Measurements from ENCODE around the gene ARSJ. TPM values are rescaled to one million over a fixed set of nuclear protein-coding genes. Genes with fewer than 3 reads are reported as not detected.
"Not testable (repeated sequence)": the region's sequence is repeated elsewhere in the genome, so short reads cannot be mapped to it uniquely, and the experiment has no call there.

ARSJ gene
- total and polyA plus RNA-seq, 7 donors, result 0.03 to 0.35 (median 0.21) TPM

GRCh38 chr4:114017120-114017917 lies 37.9 kb upstream of the ARSJ start:
- ATAC-seq (no peak), DNase-seq (no peak)
- Histone ChIP-seq H3K4me3 (no peak overlapping the region), H3K27ac (no peak overlapping the region), H3K4me1 (no peaks in the 10 kb centered on the region), H3K27me3 (ENCODE audit: insufficient read depth in 3 of 3, low read length in 2 of 3) (no peaks in the 10 kb centered on the region), H3K36me3 (ENCODE audit: insufficient read depth in 1 of 2, low read depth in 1 of 2) (no peaks in the 10 kb centered on the region), H3K9me3 (no peaks in the 10 kb centered on the region)
- TF ChIP-seq CTCF (IDR thresholded peaks at IDR 0.05), result no peak
- 94 to 96% (median 96%) methylated on average over 4 of the region's 4 CpGs for WGBS, 3 donors
- intact Hi-C loops (cut with DNase I), result no loop called here

- Histone ChIP-seq H3K27ac (no peak overlapping the region), H3K4me3 (no peak overlapping the region), H3K4me1 (no peaks in the 10 kb centered on the region), H3K9me3 (no peaks in the 10 kb centered on the region), H3K27me3 (ENCODE audit: insufficient read depth in 3 of 3, low read length in 2 of 3) (no peaks in the 10 kb centered on the region), H3K36me3 (ENCODE audit: insufficient read depth in 1 of 2, low read depth in 1 of 2) (no peaks in the 10 kb centered on the region)
- intact Hi-C loops (cut with DNase I), result no loop called here
- DNase-seq (no peak), ATAC-seq (no peak)
- 19 to 33% (median 21%) methylated on average over 1 of the region's 1 CpG for WGBS, 3 donors
- no peak for TF ChIP-seq CTCF (IDR thresholded peaks at IDR 0.05)
Observed at GRCh38 chr4:114015444-114015899, 36.0 kb upstream of the ARSJ start.

- DNase-seq; H3K27me3 ChIP-seq (ENCODE audit: insufficient read depth in 3 of 3, low read length in 2 of 3); H3K36me3 ChIP-seq (ENCODE audit: insufficient read depth in 1 of 2, low read depth in 1 of 2); H3K4me3 ChIP-seq; ATAC-seq; H3K27ac ChIP-seq; intact Hi-C loops (cut with DNase I); H3K4me1 ChIP-seq; H3K9me3 ChIP-seq: not testable (repeated sequence)
- 88 to 94% (median 90%) methylated on average over 4 of the region's 4 CpGs for whole genome bisulfite sequencing, 3 donors
Observed at GRCh38 chr4:114013201-114013600, 33.8 kb upstream of the ARSJ start.

GRCh38 chr4:114012749-114013148 lies 33.3 kb upstream of the ARSJ start:
- 82 to 85% (median 84%) methylated on average over 8 of the region's 8 CpGs for WGBS, 3 donors
- ATAC-seq (no peak), DNase-seq (no peak)
- Histone ChIP-seq H3K4me3 (no peak overlapping the region), H3K27me3 (ENCODE audit: insufficient read depth in 3 of 3, low read length in 2 of 3) (no peaks in the 10 kb centered on the region), H3K27ac (no peak overlapping the region), H3K36me3 (ENCODE audit: insufficient read depth in 1 of 2, low read depth in 1 of 2) (no peaks in the 10 kb centered on the region), H3K4me1 (no peaks in the 10 kb centered on the region), H3K9me3 (no peaks in the 10 kb centered on the region)
- intact Hi-C loops (cut with DNase I), result no loop called here
- no peak for TF ChIP-seq CTCF (IDR thresholded peaks at IDR 0.05)

GRCh38 chr4:114005569-114006442 lies 26.4 kb upstream of the ARSJ start:
- no peaks in the 10 kb centered on the region for H3K9me3 ChIP-seq
- WGBS, 3 donors, result 77 to 78% (median 78%) methylated on average over 4 of the region's 4 CpGs
- no peak overlapping the region for H3K27ac ChIP-seq
- H3K4me3 ChIP-seq, result no peak overlapping the region
- H3K4me1 ChIP-seq, result no peaks in the 10 kb centered on the region
- DNase-seq, result no peak
- H3K27me3 ChIP-seq (ENCODE audit: insufficient read depth in 3 of 3, low read length in 2 of 3), result no peaks in the 10 kb centered on the region
- intact Hi-C loops (cut with DNase I), result no loop called here
- TF ChIP-seq CTCF (IDR thresholded peaks at IDR 0.05), result no peak
- no peak for ATAC-seq
- no peaks in the 10 kb centered on the region for H3K36me3 ChIP-seq (ENCODE audit: insufficient read depth in 1 of 2, low read depth in 1 of 2)

- H3K27ac ChIP-seq; H3K36me3 ChIP-seq (ENCODE audit: insufficient read depth in 1 of 2, low read depth in 1 of 2); H3K4me3 ChIP-seq; H3K9me3 ChIP-seq; ATAC-seq; DNase-seq; H3K4me1 ChIP-seq; intact Hi-C loops (cut with DNase I); H3K27me3 ChIP-seq (ENCODE audit: insufficient read depth in 3 of 3, low read length in 2 of 3): not testable (repeated sequence)
- 80 to 86% (median 82%) methylated on average over 17 to 20 of the region's 20 CpGs for WGBS, 3 donors
Observed at GRCh38 chr4:114004483-114005226, 25.2 kb upstream of the ARSJ start.

Measured in psoas muscle (tissue), 8 donors.